ENCODE results near the gene ZNF219.

Gene ZNF219

DNA sequence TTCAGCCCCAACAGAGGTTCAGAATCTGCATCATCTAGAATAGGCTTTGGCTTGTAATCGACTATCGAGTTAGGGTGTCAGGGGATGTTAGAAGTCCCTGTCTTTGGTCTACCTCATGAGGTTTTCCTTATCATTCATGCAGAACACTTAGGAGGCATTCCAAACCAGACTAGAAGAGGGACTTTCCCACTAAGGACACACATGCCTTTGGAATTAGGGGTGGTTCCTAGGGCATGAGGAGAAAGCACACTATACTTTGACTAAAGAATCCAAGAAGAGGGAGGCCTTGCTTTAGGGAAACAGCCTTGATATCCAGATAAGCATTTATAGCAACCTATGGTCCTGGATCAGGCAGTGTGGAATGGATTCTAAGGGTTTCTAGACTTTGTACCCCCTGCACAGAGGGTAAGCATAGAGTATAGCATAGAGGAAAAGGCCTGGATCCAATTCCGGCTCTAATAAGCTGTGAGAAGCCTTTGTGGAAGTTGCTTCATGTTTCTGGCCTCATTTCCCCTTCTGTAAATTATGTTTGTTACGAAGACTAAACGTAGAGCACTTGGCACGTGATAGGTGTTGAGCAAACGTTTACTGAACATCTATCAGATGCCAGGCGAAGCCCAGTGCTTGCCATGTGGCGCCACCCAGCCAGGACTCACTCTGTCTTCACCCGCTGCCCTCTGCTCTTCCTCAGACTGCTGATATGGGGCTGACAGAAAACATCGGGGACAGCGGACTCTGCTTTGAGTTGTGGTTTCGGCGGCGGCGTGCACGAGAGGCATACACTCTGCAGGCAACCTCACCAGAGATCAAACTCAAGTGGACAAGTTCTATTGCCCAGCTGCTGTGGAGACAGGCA is 13.2 kb downstream of the ZNF219 start:
- DNase-seq, result no peak

DNA sequence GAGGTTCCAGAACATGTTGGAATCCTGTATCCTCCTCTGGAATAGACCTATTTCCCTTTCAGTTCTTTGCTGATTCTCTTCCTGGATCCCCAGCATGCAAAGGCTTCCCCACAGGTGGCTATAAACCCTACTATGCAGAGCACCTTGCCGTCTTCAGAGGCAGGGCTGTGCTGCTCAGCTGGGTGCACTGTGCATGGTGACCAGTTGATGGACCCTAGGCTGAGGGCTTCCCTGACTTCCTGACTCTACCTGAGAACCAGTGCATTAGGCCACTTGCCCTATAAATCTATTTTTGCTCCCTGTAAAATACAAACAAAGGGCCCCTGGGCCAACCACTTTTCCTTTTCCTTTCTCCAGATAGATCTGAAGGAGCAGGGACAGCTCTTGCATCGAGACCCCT is 14.1 kb downstream of the ZNF219 start:
- DNase-seq, result no peak

DNA sequence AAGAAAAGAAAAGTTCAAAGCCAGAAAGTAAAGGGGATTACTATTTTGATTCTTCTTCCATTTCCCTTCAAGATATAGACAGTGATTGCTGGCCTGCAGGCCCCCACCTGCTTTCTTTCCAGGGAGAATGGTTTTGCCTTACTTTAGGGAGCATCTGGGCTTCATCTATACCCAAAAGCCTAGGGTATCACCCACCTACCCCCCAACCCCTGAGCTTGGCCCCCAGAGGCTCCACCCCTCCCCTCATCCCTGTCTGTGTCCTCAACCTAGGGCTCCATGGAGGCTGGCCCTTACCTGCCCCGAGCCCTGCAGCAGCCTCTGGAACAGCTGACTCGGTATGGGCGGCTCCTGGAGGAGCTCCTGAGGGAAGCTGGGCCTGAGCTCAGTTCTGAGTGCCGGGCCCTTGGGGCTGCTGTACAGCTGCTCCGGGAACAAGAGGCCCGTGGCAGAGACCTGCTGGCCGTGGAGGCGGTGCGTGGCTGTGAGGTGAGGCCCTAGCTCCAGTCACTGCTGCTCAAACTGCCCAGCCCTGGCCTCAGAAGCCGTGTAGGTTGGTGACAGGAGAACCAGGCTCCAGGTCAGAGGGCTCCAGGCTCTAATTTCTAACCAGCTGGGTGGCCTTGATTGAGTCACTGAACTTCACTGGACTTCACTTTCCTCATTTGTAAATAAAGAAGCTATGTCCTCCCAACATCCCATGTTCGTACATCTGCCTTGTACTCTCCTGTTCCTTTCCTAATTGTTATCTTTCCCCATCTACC is 14.7 kb downstream of the ZNF219 start:
- no peak for DNase-seq

DNA sequence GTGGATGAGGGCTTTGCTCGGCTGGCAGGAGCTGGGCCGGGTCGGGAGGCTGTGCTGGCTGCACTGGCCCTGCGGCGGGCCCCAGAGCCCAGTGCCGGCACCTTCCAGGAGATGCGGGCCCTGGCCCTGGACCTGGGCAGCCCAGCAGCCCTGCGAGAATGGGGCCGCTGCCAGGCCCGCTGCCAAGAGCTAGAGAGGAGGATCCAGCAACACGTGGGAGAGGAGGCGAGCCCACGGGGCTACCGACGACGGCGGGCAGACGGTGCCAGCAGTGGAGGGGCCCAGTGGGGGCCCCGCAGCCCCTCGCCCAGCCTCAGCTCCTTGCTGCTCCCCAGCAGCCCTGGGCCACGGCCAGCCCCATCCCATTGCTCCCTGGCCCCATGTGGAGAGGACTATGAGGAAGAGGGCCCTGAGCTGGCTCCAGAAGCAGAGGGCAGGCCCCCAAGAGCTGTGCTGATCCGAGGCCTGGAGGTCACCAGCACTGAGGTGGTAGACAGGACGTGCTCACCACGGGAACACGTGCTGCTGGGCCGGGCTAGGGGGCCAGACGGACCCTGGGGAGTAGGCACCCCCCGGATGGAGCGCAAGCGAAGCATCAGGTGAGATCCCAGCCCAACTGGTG is 16.8 kb downstream of the ZNF219 start:
- DNase-seq, result no peak

DNA sequence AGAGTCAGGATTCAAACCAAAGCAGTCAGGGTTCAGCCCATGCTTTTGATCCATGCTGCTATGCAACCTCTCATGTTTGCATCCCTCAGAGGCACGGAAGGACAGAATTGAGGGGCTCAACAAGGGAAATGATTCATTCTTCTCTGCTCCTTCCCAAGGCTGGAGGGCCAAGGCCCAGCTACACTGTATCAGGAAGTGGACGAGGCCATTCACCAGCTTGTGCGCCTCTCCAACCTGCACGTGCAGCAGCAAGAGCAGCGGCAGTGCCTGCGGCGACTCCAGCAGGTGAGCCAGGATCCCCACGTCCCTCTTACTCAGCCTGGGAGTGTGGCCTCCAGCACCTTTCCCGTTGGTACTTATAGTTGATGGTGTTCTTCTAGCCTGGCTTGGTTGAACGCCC is 19.7 kb downstream of the ZNF219 start:
- DNase-seq, result no peak

DNA sequence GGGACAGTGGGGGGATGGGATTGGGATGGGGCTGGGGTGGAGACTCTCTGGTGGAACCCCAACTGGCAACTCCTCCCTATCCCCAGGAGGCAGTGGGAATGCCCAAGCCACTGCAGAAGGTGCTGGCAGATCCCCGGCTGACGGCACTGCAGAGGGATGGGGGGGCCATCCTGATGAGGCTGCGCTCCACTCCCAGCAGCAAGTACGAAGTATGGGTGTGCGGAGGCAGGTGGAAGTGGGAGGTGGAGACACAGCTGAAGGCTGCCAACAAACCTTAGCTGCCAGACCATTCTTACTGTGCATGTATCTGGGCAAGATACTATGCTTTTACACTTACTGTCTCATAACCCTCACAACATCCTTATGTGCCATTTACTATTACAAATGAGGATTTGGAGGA is 20.2 kb downstream of the ZNF219 start:
- no peak for DNase-seq

DNA sequence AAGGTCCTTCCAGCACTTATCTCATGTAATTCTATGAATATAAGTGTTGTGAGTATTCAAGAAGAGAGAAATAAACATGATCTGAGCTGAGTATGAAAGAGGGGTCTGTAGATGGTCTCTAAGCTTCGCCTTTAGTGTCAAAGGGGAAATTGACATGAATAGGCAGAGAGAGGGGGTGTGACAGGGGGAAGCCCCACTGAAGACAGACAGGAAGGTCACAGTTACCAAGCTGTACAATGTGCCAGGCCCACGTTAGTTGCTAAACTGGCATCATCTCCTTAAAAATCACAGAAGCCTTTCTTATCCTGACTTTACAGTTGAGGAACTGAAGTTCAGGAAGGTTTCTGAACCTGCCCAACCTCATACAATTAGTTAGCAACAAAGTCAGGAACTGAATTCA is 20.8 kb downstream of the ZNF219 start:
- no peak for DNase-seq

DNA sequence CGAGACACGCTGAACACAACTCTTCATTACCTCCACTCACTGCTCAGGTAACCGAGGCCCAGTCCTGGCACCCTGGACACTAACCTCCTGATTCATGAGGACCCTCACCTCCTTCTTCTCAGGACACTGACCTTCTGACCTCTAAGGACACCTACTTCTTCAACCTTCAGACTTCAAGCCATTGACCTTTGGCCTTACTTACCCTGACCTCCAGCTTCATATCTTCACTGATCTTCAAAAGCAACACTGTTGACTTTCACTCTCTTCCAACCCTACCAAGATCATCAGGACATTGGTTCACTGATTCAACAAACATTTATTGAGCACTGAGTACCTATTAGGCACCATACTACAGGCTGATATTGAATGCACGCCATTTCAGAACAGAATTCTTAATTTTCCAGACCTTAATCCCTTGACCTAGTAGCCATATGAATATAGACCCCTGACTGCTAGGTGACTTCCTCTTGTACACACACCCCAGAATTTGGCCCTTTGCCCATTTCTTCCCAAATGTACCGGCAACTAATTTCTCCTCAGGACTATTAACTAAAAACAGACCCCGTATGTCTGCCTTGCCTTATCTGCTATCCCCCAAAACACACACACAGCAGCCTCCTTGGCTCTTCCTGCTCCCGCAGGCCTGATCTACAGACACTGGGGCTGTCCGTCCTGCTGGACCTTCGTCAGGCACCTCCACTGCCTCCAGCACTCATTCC is 22.6 kb downstream of the ZNF219 start:
- DNase-seq, result no peak

DNA sequence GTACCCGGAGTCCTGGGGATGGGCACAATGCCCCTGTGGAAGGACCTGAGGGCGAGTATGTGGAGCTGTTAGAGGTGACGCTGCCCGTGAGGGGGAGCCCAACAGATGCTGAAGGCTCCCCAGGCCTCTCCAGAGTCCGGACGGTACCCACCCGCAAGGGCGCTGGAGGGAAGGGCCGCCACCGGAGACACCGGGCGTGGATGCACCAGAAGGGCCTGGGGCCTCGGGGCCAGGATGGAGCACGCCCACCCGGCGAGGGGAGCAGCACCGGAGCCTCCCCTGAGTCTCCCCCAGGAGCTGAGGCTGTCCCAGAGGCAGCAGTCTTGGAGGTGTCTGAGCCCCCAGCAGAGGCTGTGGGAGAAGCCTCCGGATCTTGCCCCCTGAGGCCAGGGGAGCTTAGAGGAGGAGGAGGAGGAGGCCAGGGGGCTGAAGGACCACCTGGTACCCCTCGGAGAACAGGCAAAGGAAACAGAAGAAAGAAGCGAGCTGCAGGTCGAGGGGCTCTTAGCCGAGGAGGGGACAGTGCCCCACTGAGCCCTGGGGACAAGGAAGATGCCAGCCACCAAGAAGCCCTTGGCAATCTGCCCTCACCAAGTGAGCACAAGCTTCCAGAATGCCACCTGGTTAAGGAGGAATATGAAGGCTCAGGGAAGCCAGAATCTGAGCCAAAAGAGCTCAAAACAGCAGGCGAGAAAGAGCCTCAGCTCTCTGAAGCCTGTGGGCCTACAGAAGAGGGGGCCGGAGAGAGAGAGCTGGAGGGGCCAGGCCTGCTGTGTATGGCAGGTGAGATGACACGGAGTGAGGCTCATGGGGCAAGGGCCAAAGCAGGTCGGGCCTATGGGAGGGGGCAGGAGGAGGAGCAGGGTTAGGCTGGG is 23.8 kb downstream of the ZNF219 start:
- no peak for DNase-seq

DNA sequence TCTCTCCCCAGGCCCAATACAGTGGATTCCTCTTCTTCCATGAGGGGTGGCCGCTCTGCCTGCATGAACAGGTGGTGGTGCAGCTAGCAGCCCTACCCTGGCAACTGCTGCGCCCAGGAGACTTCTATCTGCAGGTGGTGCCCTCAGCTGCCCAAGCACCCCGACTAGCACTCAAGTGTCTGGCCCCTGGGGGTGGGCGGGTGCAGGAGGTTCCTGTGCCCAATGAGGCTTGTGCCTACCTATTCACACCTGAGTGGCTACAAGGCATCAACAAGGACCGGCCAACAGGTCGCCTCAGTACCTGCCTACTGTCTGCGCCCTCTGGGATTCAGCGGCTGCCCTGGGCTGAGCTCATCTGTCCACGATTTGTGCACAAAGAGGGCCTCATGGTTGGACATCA is 24.5 kb downstream of the ZNF219 start:
- no peak for DNase-seq

DNA sequence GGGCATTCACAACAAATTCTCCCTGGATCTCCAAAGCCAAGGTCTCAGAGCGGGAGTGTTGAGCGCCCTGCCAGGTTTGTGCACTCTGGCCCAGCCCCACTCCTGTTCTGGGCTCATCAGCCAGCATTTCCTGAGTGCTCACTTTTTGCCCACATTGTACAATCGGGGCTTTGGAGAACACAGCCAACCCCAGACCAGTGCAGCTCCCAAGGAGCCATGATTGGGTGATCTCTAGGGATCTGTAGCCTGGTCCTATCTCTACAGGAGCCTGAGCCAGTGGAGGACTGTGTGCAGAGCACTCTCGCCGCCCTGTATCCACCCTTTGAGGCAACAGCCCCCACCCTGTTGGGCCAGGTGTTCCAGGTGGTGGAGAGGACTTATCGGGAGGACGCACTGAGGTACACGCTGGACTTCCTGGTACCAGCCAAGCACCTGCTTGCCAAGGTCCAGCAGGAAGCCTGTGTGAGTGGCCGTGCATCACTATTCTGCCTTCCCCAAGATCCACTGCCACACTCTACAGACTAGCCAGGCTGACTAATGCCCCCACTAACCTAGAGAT is 25.6 kb downstream of the ZNF219 start:
- no peak for DNase-seq

DNA sequence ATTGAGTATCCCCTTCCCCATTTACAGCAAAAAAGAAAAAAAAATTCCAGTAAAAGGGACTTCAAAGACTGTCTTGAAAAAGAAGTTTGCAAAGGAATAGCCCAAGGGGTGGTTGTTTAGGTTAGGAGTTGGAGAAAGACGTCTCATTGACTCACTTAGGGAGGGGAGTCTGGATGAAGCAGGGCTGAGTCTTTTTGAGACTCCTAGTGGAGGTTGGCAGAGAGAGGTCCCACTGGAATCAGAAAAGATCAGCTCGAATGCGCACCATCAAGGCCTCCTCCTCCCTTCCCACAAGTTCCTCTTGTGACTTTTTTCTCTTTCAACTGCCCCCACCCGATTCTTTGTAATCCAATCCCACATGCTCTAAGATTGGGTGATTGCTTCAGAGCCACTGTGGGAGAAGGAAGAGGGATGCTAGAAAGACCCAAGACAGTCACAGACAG is 26.4 kb downstream of the ZNF219 start:
- no peak for DNase-seq

DNA sequence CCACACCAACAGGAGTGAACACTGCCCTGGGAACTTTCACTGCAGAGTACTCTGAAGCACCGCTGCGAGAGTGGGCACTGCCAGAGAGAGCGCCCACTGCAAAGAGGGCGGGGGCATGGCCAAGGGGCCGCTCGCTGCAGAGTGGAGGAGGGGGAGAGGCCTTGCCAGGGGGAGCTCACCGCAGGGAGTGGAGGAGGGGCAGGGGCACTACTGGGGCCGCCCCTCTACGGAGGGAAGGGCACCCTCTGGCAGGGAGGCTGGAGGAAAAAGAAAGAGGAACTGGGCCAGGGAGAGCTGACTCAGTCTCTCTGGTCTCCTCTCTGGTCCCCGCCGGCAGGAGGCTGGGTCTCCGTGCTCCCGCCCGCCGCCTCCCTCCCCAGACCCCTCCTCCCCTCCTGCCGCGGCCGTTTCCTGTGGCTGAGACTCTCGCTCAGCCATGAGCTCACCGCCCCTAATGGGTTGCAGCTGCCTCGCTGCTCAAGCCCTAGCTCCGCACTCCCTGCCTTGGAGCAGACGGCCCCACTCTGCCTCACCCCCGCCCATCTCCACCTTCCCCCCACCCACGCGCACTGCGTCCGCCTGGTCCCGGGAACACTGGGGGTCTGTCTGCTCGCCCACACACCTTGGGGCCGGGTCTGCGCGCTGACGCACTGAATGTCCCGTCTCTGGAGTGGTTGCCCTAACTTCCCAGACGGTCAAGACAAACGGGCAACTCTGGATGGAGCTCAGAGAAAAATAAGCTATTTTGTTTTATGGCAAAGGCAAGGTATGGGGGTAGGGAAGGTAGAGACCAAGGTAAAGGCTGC is 27.0 kb downstream of the ZNF219 start:
- DNase-seq, result peak; percentile 85

DNA sequence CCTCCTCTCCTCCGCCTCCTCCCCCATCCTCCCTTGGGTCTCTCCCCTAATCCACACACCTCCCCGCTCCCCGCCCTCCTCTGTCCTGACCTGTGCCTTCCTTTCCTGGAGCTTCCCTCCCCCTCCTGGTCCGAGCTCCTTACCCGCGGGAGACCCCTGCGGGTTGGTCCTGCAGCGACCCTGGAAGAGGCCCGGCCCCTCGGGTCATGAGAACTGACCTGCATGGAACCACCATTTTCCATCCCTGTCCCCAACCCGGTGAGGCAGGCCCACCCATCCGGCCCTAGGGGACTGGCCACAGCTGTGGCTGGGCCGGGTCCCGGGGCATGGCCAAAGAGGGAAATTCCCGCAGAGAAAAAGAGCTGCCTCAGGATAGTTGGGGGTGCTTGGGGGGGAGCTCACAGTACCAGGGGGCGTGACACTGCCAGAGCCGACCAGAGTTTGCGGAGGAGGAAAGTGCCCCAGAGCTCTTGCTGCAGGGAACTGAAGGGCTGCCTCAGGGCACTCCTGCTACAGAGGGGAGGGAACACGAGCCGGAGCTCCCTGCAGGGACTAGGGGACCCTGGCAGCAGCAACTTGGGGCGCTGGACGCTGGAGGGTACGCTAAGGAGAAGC is 27.7 kb downstream of the ZNF219 start:
- peak; percentile 49 for DNase-seq

DNA sequence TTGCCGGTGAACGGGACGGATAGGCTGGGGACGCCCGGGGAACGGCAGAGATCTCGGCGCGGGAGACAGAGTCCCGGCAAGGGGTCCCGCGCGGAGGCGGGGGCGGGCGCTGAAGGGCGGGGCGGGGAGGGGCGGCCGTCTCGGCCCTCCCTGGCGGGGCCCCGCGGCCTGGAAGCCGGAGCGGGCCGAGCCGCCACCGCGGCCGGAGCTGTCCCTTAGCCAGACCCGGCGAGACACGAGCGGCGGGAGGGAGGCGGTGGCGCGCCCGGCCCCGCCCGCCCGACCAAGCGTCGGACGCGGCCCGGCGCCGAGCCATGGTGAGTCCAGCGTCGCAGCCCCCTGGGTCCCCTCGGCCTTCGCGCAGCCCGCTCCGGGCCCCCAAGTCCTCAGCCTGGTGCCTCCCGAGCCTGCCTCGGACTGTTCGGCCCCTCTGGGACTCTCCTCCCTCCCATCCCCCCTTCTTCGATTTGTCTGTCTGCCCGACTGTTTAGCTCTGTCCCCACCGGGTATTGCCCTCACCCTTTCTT is 28.3 kb downstream of the ZNF219 start, which contains the start of gene ARHGEF40:
ARHGEF40 (plus strand) TSS at position 222 of the 527 bp plus-strand sequence; CDS start at position 315, 93 bp downstream.
- DNase-seq, result peak; percentile 47

DNA sequence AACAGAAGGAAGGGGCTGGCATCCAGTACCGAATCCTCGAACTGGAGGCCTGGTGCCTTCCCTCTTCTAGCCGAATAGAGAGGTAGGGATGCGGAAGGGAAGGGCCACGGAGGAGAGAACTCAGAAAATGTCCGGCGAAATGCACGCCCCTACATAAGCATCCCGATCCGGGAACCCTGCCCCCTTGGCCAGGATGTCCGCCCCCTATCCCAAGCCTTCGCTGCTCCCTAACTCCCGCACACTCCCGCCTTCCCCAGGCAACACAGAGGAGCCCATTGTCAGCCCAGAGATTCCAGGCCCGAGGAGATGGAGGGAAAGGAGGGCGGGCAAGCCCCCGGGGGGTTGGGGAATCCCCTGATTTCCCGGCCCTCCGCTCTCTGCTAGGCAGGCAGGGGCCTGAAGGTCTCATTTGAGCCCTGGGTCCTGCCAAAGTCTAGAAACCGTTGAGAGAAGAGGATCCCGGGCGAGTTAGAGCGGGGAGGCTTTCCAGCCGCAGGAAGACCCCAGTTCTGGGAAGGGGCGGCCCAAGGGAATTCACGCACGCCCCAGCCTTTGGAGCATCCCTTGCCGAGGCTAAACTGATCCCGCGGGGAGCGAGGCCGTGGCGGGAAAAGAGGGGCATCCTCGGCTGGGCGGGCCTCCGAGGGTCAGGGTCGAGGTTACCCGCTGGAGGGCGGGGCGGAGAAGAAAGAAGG is 28.9 kb downstream of the ZNF219 start:
- peak; percentile 47 for DNase-seq

DNA sequence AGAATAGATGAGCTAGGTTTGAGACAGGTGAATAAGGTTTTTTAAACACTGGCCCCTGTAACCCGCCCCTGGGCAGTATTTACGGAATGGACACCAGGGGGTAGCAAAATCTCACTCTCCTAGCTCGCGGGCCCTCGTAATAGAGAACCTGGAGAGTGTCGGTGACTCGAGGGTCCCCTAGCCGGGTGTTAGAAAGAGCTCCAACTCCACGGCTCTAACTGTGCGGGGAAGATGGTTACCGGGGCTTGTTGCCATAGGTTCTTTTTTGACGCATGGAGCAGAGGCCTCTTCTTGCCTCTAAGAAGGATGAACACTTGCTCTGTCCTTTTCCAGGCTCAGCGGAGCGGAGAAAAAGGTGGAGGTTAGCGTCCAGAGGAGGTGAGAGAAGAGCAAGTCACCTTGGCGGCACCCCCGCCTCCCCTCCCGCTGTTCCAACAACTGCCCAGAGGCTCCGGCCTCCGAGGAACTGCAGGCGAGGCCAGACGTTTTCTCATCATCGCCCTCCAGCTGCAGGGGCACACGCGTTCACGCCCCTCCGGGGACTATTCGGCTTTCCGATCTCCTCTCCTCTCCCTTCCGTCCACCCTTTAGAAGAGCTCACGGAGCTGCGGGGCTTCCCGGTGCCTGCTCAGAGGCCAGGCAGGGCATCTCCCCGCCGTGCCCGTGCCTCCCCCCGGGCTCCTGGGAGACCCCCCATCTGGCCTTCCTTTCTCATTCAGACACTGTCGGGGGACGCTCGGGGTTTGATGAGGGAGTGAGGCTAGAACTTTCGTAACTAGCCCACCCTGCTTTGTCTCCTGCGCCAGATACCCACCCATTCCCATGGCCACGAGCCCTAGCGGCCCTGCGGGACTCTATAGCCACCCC is 29.7 kb downstream of the ZNF219 start:
- peak; percentile 85 for DNase-seq

DNA sequence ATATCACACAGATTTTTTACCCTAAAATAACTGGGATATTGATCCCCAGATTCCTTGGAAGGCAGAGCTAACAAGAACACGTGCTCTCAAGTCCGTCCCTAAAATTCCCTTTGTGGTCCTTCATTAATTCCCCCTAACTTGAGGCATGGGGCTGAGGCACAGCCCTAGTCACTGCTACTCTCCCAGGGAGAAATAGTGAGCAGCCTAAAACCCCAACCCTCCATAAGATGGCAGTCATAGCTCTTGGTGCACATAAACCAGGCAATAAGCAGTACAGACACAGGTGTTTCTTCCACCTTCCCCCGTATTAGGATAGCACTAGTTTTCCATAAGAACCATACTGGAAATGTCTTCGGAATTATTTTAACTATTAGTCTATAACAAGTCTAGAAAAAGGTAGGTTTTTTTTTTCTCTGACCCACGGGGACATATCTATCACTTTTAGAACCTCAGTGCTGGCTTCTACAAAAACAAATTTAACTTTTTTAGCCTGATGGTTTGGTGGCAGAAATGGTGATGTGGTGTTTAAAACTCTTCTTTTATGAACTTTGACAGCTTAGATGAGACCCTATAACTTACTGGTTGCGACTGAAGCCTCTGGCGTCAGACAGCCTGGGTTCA is 31.5 kb downstream of the ZNF219 start:
- DNase-seq, result peak; percentile 43
